GM19023 (cell line): ENCODE measurements around the gene S100A13.
"Not testable (repeated sequence)": the region's sequence is repeated elsewhere in the genome, so short reads cannot be mapped to it uniquely, and the experiment has no call there.

Experiments used
- ATAC-seq: cut with Tn5 transposase; IDR thresholded peaks from one replicate; pipeline ENCODE4 v1.9.1; 2021; ENCODE audit warnings: mild to moderate bottlenecking, moderate library complexity; ENCODE audit not compliant: unreplicated experiment

S100A13 gene

DNA sequence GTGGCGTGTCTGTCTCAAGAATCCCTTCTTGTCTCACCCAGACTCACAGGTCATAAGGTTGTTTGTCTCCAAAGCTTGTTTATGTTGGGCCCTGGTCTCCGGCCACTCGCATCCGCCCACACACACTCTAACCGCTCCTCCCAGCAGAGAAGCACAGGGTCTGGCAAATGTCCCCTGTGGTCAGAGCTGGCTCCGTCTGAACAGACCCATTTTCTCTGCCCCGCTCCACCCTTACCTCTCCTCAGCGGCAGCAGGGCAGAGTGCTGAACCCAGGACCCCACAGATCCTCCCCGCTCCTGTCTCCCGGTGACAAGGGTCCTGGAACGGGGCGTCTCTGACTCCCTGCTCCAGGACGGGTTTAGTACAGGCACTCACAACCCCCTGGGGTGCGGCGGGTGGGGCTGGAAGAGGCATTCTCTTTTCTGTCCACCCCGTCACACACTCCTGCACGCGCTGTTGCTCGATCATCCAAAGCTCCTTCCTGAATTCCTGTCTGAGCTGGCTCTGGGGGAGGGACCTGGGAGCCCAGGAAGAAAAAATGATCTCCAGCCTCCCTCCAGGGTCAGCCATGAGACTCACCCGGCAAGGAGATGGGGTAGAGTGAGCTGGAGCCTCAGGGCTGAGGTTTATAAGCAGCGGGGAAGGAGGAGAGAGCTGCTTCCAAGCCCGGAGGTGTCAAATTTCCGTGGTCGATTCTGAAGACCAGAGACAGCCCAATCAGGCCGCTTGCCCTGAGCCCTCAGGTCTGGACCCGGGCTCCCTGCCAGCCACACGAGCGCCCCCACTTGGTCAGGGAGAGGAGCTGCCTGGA, at the start of gene S100A13:
S100A13 (minus strand) TSS at position 602 of the 811 bp plus-strand sequence. CDS start 1,033 bp downstream, outside the sequence.
- ATAC-seq: no peak

DNA sequence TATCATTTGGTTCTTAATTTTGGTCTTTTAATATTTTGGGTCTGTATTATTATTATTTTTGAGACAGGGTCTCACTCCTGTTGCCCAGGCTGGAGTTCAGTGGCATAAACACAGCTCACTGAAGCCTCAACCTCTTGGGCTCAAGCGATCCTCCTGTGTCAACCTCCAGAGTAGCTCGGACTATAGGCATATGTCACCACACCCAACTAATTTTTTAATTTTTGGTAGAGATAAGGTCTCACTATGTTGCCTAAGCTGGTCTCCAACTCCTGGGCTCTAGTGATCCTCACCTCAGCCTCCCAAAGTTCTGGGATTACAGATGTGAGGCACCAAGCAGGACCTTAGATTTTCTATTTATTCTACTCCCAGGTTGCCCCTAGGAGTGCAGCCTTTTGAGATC, 46.2 kb upstream of the S100A13 start:
- no peak for ATAC-seq

DNA sequence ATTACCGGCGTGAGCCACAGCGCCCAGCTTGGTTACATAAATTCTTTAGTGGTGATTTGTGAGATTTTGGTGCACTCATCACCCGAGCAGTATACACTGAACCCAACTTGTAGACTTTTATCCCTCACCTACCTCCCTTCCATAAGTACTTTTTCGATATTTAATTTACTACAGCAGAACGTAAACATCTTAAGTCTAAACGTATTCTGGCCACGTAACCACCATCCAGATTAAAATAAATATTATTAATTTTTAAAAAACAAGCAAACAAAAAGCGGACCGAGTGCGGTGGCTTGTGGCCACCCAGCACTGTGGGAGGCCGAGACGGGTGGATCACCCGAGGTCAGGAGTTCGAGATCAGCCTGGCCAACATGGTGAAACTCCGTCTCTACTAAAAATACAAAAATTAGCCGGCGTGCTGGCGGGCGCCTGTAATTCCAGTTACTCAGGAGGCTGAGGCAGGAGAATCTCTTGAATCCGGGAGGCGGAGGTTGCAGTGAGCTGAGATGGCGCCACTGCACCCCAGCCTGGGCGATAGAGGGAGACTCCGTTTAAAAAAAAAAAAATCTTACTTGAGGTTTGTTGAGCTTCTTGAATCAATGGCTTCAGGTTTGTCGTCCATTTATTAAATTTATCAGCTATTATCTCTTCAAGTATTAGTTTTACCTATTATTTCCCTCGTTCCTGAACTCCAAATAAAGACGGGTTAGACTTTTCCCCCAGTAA, 44.5 kb upstream of the S100A13 start:
- peak; percentile 15 for ATAC-seq

DNA sequence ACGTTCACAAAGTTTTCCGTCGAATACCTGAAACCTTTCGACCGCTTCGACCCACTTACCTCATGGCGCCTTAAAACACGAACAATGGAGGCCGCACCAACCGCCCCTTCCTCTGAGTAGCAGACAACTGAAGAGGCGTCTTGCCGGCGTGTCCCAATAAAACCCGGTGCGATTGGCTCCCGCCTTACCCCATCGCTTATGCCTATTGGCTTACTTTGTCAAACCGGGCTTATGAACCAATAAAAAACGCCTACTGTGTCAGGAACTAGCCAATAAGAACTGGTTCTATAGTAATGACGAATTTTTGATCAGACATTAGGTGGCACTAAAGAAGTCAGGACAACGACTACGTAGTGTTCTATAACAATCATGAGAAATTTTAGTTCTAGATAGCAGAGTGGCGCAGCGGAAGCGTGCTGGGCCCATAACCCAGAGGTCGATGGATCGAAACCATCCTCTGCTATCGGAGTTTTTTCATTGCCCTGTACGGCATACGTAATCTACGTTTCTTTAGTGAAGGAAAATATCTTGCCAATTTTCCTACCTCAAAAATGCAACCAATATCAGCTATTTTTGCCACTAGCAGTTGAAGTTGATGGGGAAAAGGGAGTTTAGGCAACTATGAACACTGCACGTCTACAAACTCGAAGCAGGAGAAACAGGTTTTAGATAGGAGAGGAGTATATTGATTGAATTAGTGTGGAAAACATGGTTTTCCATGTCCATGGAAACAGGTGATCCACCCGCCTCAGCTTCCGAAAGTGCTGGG, 43.7 kb upstream of the S100A13 start, which contains the start of gene ILF2:
ILF2 (minus strand) TSS at position 135 of the 769 bp plus-strand sequence; CDS start at position 64, 71 bp downstream.
- peak; percentile 86 for ATAC-seq

DNA sequence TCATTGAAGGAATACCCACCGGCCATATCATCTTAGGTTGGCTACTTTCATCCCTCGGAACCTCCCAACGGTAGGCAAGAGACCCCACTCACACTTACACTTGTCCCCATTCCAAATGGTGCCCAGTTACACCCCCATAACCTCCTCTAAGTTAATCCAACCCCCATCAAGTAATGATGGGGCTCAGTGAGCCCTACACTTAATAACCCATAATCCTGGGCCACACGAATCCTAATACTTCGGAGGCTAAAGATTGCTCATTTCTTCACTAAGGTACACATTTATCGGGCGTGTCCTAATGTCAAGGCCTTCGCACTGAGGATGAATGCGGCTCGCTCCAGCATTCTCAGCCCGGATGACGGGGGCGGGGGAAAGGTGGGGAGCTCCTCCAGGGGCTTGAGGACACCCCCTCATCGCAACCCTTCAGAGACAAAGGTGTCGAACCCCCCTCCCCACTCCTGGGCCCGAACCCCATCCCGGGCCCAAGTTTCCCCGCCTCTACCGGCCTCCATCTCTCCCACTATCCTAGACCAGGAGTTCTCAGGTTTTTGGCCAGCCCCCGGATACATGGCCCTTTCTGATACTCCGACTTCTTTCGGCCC, 43.1 kb upstream of the S100A13 start:
- no peak for ATAC-seq

DNA sequence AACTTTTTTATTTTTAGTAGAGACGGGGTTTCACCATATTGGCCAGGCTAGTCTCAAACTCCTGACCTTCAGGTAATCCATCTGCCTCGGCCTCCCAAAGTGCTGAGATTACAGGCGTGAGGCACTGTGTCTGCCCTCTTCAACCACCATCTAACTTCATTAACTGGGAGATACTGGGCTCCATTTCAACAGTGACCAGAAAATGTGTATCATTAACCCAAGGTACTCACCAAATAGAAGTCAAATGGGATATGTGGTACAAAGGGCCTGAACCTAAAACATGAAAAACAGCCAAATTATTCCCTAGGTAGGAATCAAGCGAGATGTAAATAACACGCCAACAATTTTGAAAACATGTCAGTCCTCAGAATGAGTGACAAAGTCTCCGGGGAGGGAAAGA, 42.3 kb upstream of the S100A13 start:
- no peak for ATAC-seq

DNA sequence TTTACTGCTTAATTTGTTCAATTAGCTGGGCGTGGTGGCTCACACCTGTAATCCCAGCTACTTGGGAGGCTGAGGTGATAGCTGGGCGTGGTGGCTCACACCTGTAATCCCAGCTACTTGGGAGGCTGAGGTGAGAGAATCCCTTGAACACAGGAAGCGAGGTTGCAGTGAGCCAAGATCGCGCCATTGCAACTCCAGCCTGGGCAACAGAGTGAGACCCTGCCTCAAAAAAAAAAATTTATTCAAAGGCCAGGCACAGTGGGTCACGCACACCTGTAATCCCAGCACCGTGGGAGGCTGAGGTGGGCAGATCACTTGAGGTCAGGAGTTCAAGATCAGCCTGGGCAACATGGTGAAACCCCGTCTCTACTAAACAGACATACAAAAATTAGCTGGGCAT, 41.4 kb upstream of the S100A13 start:
- not testable (repeated sequence) for ATAC-seq

DNA sequence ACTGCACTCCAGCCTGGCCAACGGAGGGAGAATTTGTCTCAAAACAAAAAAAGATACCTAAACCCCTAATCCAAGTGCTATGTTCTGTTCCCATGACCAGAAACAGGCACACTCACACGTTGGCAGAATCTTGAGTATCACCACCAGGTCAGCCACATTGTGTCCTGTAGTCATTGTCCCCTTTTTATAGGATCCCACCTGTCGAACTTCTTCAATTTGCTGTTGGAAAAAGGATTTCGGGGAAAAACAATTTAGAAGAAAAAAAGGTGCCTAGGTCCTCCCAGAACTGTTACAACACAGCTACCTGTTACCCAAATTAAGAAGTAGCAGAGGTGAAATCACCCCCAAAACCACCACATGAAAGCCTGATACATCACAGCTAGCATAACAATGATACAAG, 40.1 kb upstream of the S100A13 start:
- no peak for ATAC-seq

DNA sequence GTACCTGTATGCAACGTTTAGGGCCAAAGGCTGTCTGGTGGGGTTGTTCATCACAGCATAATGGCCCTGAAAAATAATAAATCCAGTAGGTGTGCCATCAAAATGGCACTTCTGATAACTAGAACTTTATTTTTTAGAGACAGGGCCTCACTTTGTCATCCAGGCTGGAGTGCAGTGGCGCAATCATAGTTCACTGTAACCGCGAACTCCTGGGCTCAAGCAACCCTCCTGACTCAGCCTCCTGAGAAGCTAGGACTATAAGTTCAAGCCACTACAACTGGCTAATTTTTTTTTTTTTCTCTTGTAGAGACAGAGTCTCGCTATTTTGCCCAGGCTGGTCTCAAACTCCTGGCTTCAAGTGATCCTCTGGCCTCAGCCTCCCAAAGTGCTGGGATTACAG, 35.9 kb upstream of the S100A13 start:
- ATAC-seq: no peak

DNA sequence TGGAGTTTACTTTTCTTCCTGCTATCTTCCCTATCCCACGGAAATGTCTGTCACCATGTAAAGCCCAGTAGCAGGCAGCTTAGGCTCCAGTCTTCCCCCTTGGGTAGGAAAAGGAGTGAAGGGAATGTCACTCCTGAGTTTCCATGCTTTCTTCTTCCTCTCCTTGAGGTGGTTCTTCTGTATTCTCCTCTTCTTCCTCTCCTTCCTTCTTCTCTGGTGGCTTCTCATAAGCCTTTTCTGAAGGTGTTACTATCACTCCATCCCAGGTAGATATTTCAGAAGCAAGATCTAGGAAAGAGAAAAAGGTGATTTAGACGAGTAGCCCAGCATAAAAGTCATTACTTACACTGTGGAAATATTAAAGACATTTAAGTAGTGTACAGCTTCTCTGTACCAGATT, 35.0 kb upstream of the S100A13 start:
- ATAC-seq: no peak

DNA sequence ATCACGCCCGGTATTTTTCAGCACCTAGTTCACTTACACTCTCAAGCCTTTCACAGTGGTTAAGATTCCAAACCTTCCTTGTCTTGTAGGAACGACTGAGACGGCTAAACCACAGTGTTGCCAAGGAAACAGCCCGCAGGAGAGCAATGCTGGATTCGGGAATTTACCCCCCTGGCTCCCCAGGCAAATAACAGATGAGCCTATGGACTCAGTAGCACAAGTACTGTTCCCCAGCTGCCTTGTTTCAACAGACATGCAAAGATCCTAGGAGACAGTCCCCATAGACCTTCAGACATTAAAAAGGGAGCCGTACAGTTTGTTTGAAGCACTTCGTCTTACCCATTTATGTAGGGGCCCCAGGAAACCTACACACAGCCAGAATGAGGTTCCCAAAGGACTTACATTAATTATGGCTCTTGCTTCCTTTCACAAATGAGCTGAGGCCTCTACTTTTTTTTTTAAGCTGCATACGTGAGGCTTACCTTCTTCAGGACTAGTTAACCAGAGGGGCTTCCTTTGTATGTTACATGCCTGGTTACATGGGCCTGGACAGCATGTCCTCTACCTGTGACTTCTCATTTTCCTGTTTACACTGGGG, 33.9 kb upstream of the S100A13 start:
- ATAC-seq: no peak

DNA sequence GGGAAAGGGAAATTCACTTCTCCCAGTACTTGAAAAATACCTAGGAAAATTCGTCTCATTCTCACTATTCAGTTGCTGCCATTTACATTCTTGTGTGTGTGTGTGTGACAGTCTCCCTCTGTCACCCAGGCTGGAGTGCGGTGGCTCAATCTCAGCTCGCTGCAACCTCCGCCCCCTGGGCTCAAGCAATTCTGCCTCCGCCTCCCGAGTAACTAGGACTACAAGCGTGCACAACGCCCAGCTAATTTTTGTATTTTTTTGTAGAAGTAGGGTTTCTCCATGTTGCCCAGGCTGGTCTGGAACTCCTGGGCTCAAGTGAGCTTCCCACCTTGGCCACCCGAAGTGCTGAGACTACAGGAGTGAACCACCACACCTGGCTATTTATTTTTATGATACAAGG, 32.4 kb upstream of the S100A13 start:
- no peak for ATAC-seq

DNA sequence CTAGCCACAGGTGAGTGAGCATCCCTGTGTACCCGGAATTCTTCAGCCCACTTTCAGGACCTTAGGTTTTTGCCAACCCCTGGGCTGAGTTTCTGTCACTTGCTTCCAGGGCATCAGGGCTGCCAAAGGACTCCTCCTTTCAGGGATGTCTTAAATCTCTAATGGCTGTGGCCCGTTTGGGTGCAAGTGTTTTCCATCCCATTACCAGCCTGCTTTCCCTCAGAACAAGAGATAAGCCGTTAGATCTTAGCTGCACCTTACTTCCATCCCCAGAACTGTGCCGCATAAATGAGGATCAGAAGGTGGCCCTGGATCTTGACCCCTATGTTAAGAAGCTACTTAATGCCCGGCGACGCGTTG, 31.9 kb upstream of the S100A13 start:
- no peak for ATAC-seq

DNA sequence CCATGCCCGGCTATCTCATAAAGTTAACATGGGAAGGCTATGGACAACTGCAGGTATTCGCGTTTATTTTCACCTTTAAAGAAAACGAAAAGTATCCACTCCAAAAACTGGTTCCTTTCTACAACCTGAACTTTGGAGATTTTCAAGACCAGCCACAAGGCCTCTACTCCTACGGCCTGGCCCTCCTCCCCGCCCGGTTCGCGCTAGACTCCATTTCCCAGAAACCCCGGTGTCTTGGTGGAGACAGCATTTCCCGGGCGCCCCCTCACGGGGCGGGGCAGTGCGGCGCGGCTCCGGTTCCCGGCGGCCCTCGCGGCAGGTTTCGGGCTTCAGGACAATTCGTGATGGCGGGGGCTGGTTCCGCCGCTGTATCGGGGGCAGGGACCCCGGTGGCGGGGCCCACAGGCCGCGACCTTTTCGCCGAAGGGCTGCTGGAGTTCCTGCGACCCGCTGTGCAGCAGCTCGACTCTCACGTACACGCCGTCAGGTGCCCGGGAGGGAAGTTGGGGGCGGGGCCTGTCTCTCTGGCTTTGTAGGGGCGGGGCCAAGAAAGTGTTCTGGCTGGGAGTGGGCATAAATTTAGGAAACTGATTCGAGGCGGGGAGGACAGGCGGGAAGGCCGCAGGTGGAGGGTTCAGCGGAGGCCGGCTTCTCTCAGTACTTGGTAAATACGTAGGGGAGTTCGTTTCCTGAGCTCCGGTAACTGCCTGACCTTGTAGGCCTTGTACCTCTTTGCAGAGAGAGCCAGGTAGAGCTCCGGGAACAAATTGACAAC, 31.3 kb upstream of the S100A13 start, which contains the start of gene SNAPIN:
SNAPIN (plus strand) TSS at position 304 of the 775 bp plus-strand sequence; CDS start at position 345, 41 bp downstream.
- ATAC-seq: peak; percentile 90

DNA sequence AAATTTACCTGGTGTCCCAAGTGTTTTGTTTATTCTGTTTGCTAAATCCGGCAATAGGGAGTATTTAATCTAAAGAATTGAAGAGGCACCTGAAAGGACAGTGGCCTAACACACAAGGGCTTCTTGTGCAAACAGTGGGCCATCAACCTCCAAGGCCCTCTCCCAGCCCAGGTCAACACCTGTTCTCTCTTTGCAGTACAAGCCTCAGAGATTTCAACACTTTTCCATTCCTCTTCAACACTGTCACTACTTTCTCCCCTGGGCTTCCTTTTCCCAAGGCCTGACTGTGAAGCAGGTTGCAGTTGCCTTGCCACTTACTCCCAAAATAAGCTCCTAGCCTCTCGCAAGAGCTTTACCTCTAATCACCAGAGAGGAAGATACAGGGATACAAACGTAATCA, 28.0 kb upstream of the S100A13 start:
- ATAC-seq: no peak

DNA sequence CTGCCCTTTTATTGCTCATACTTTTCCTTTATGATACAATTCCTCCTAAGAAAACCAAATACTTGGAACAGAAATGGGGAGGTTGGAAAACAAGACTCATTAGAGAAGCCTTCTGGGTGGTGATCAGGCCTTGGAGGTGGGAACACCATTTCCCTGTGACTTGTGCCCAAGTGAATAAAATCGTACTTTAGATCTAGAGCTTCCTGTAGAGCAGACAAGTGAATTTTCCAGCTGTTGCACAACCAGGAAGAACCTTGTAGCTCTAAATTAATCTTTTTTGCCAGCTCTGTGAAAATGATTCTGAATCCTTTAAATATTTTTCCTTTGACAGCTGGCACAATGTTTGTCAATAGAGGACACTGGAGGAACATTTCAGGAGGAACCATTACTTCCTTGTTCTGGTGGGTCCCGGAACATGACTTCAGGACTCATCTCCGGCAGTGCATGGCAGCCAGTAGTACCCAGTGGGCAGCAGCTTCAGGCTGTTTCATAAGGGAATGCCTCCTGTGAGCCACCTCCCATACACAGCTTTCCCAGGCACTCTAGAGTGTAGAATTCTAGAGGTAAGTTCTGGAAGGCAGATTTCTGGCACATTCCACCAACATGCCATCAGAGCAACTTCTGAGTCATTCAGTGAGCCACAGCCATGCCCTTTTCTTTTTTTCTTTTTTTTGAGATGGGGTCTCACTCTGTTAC, 25.6 kb upstream of the S100A13 start:
- no peak for ATAC-seq

DNA sequence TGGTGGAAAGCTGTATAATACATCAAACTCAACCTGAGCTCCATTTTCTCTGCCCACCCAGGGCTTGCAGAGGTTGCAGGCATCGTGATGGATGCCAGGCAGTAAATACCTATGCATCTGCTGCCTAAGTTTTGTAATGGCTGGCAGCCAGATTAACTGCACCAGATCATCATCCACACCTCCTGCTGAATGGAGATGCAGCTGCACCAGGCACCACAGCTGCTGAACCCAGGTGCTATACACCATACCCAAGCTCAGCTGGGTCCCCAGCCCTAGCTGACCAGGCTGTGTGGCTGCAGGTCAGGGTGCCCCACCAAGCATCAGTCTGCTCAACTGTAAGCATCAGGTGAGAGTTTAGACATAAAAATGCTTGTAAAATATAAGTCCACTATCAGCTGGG, 24.5 kb upstream of the S100A13 start:
- ATAC-seq: no peak

DNA sequence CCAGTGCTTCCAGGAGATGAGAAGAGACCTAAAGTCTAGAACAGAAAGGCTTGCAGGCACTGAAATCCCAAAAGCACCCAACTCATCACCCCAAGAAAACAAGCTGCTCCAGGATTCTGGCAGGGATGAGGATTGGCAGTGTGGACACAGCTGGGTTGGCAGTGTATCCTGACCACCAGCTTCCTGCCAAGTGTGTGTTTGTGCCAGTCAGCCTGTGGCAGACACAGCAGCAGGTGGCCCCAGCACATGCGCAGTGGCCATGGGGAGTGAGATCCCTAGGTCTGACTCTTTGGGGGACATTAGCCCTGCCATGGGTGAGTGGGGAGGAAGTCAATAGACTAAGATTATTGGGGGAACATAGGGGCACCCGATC, 22.5 kb upstream of the S100A13 start:
- no peak for ATAC-seq

DNA sequence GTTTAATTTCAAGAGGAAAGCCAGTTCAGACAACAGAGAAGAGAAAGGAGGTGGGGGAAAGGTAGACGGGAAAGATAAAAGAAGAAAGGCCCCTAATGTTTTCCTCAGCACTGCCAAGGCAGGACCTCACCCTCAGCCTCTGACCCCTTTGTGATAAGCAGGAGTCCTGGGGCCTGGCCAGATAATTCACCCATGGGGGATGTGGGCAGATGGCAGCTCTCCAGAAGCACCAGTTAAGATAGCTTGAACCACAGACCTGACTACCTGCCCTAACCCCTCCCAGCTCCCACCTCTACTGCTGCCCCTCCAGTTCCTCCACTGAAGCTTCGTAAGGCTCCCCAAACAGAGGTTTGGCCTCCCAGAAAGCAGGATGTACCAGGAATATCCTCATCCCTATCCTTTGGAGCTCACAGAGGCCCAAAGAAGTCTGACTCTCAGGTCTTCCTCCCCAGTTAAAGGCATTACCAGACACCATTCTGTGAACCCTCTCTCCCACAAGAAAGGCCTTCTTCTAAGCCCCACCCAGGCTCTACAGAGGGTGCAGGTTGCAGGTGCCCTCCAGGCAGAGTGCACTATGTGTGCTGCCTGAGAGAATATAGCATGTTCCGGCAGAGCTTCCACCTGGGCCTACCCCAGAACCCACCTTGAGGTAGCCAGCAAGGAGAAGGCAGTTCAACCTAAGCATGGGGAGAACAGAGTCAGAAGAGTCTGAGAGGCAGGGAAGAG, 22.0 kb upstream of the S100A13 start:
- ATAC-seq: no peak
